GM12872 (cell line): ENCODE results near the gene CAPN8.
A peak's percentile ranks its signal among the peaks of the same experiment; 100 is the strongest.

Experiments used
- CTCF ChIP-seq: IDR thresholded peaks from 3 replicates; pipeline ENCODE4 v1.5.1; 2011; ENCODE audit warnings: low read depth, mild to moderate bottlenecking, low read length, moderate library complexity; ENCODE audit not compliant: insufficient read depth

The CAPN8 gene

GRCh38 chr1:223535319-223535718 is 130.2 kb downstream of the CAPN8 start:
- no peak for TF ChIP-seq CTCF

GRCh38 chr1:223534677-223535076 is 130.8 kb downstream of the CAPN8 start:
- no peak for TF ChIP-seq CTCF

GRCh38 chr1:223533708-223534107 is 131.8 kb downstream of the CAPN8 start:
- TF ChIP-seq CTCF, result no peak

GRCh38 chr1:223531742-223532341 is 133.7 kb downstream of the CAPN8 start:
- peak; percentile 93 for TF ChIP-seq CTCF

GRCh38 chr1:223525957-223526356 is 139.5 kb downstream of the CAPN8 start:
- no peak for TF ChIP-seq CTCF

GRCh38 chr1:223525546-223525945 is 140.0 kb downstream of the CAPN8 start:
- no peak for TF ChIP-seq CTCF

- no peak for TF ChIP-seq CTCF
Observed at GRCh38 chr1:223524930-223525451, 140.5 kb downstream of the CAPN8 start.
